Measurements from ENCODE around the gene MAPK8.

The MAPK8 gene

DNA sequence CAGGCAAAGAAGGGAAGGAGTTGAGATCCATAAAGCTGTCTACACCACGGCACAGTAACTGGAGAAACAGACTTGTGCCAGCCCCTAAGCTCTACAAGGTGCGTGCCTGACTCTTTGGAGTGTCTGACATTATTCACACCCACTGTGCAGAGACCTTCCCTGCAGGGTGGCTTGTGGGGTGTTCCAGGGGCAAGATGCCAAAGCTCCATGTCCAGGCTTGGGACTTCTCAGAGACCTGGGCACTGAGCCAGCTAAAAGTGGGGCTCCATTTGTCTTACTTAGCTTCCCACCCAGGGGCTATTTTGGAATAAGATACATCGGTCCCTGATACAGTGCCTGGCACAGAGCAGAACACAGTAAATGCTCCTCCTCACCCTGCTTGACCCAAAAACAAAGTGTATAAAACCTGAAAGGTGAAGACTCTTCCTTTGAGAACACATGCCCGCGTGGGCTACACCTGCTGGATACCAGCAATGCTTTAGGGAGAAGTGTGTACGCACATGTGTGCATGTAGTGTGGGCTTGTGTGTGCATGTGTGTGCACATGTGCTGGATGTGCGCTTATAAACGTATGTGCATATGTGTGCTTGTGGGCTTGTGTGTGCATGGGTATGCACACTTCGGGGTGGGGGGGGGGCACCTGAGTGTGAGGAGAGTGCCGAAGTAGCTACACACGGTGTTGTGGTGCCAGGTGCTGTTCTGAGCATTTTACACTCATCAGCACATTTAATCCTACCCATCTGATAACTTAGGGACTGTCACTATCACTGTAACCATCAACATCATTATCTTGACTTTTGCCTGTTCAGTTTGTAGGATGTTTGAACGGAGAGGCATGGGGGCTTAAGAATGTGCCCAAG, 155.4 kb downstream of the MAPK8 start:
- DNase-seq (ENCODE audit: low read depth in 2 of 2): no peak

DNA sequence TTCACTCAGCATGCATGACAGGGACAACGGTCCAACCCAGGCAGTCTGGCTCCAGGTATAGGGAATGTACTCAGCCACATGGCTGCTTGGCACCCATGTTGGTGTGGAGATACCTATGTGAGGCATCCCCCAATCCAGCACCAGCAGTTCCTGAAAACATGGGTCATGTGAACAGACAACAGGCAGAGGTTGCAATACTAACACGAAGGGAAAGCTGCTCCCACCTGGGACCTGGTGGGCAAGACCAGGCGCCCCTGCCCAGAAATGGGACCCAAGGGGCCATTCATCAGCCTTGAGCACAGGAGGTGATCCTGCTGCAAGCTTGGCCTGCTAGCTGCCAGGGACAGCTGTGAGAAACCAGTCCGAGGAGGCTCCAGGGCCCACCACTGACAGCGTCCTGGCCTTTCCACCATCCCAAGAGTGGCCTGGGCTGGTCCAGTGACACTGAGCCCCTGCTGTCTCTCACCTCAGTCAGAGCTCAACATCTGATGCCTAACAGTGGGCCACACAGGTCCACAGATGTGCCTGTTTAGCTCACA, 156.1 kb downstream of the MAPK8 start:
- no peak for DNase-seq (ENCODE audit: low read depth in 2 of 2)

DNA sequence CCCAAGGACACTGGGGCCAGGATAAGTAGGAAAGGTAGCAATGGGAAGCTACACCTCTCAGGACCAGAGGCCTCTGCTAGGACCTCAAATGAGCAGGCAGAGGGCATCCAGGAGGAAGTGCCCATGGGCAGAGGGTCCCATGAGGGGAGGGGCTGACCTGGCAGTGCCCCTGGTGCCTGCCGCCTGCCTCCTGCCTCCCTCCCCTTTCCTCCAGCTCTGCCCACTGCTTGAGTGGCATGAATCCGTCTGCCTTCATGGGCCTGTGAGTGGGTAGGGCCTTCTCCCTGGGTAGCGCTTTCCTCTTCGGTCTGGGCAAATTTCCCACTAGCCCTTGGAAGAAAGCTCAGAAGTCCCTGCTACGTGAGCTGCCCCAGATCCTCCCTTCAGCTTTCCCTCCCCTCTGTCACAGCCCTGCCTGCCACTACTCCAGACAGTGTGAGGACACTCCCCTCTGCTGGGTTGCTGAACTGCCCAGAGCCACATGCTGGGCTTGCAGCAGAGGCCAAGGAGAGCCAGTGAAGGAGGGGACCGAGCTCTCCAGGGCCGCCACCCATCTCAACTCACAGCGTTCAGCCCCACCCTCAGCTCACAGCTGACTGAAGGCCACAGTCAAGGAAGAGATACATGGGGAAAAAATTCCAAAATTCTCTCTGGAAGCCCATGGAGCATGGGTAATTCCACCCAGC, 157.0 kb downstream of the MAPK8 start:
- DNase-seq (ENCODE audit: low read depth in 2 of 2): no peak

DNA sequence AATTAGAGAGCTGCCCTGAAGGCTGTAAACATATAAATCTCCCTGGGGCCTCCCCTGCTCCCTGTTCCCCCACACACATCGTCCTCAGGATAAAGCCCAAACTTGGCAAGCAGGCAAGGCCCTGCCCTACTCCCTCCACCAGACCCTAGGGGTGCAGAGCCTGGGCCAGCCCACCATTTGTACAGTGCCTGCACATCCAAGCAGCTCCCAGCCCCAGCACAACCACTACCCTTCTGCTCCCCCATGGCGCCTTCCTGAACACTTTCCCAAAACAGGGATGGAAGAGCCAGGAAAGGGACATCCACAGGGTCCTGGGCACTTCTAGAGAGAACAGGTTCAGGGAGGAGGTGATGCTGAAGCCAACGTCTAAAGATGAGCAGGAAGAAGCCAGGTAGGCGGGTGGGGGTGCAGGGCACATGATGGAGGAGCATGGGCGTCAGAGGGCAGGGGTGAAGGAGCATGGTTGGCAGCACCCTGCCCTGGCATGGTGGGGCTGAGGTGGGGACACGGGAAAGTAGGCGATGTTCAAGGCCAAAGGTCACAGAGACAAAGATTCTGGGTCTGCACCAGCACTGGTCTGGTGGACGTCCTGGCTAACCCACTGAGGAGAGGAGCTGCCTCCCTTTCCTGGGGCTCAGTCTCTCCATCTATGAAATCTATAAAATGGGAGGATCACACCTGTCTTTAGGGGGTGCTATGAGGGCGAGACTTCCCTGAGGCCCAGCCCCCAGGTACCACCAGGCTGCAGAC, 157.8 kb downstream of the MAPK8 start:
- DNase-seq (ENCODE audit: low read depth in 2 of 2): no peak

DNA sequence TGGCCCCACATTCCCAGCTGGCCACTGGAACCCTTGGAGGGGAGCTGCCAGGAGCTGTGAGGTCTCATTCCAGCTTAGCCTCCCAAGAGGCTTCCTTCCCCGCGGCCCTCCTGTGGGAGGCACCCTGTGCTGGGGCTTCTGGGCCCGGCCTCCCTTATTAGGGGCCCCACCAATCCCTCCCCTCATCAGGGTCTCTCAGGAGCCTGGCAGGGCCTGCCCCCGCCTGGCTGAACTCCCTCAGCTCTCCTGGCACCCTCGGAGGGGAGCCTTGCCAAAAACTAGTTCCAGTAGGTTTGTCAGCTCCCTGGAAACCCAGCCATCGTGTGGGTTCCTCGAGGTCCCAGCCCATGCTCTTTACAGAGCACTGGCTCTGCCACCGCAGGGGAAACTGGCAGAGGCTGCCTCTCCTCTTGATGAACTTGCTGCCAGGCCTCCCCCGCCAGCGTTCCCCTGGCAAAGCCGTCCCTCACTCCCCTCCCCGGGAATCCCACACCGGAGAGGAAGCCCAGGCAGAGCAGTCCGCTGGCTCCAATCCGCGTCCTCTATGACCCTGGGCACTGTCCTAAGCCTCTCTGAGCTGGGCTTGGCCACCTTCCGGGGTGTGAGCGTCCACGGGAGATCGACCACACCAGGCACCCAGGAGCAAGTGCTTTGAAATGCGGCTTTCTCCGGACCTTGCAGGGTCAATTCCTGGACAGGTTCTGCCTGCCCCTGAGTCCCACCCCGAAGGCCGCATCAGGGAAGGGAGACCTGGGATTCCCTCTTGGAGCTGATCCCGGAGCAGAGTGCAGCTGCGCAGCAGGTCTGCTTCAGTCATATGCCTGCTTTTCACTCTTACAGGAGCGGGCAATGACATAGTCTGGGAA, 158.6 kb downstream of the MAPK8 start:
- no peak for DNase-seq (ENCODE audit: low read depth in 2 of 2)

DNA sequence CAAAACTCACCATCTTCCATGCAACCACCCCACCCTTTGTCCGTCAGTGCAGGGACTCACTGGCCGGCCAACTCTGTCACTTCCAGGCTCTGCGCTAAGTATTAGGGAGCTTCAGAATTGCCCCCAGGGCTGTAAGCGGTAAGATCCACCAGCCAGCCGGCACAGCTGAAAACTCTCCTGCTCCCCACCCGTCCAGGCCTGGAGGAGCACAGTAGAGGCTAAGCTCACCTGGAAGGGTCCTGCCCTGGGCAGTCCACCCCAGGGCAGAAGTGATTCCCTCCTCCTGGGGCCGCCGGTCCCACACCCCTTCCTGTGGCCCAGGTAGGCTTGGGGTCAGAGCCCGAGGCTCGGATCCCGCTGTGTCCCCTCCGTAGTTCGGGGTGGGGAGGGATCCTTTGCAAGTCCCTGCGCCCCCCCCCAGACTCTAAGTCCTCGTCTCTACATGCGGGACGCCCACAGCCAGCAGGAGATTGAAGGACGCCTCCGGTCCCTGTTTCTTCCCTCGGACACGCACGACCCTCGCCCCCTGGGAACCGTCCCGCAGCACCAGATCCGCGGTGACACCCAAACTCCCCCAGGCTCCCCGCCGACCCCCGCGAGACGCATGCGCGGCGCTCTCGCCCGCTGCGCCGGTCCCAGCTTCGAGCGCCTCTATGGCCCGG, 159.5 kb downstream of the MAPK8 start:
- DNase-seq (ENCODE audit: low read depth in 2 of 2): no peak

DNA sequence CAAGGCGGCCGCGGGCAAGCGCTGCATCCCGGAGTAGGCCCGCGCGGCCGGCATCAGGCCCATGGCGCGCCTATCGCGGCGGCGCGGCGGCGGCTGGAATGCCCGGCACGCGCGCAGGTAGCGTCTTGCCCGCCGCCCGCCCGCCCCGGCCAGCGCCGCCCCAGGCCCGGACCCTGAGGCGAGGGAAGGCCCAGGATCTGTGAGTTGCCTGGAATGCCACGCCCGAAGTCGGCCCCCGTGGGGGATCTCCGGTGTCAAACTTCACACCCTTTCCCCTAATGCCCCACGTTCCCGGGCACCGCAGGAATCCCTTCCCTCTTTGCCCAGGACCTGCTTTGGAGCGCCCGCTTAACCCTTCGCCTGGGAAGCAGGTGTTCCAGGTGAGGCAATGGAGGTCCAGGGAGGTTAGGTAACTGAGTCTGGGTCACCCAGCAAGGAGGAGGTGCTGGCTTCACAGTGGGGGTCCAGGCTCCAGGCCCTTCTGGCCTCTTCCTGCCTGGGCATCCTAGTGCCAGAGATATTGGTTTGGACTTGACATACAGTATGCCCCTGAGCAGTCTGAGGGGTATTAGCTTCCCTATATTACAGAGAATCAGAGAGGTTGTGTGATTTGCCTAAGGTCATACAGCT, 160.2 kb downstream of the MAPK8 start:
- DNase-seq (ENCODE audit: low read depth in 2 of 2): no peak

DNA sequence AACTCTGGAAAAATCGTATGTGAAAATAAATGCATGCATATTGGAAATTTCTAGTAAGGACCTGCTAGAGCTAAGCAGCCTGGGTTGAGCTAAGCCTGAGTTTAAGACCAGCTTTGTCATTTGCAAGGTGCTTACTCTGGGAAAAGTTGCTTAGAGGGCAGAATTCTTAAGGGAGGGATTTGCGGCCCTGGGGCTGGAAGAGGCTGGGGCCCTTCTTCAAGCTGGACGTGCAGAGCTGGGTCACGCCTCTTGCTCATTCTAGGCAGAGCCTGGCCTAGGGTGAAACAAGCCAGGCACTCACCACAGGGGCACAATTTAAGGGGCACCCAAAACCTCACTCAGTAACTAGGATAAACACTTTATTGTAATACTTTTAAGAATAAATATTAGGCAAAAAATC, 161.2 kb downstream of the MAPK8 start:
- no peak for DNase-seq (ENCODE audit: low read depth in 2 of 2)

DNA sequence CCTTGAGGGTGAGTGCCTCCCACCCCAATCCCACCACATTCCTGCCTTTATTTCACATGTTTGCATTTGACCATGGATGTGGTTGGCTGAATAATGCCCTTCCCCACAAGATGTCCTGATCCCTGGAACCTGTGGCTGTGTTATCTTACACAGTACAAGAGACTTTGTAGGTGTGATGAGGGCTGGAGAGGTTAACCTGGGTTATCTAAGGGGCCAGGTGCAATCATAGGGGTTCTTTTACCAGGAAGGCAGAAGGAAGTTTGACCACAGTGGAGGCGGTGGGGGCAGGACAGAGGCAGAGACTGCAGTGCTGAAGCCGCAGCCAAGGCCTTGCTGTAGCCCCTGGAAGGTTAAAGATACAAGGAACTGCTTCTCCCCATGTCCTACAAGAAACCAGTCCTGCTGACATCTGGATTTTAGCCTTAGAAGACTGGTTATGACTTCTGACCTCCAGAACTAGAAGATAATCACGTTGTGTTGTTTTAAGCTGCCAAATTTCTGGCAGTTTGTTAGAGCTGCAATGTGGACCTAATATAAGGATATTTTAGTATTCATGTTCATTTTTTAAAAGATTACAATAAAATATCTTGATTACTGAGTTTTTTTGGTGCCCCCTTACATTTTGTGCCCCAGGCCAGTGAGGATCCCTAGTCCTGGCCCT, 161.8 kb downstream of the MAPK8 start:
- no peak for DNase-seq (ENCODE audit: low read depth in 2 of 2)

DNA sequence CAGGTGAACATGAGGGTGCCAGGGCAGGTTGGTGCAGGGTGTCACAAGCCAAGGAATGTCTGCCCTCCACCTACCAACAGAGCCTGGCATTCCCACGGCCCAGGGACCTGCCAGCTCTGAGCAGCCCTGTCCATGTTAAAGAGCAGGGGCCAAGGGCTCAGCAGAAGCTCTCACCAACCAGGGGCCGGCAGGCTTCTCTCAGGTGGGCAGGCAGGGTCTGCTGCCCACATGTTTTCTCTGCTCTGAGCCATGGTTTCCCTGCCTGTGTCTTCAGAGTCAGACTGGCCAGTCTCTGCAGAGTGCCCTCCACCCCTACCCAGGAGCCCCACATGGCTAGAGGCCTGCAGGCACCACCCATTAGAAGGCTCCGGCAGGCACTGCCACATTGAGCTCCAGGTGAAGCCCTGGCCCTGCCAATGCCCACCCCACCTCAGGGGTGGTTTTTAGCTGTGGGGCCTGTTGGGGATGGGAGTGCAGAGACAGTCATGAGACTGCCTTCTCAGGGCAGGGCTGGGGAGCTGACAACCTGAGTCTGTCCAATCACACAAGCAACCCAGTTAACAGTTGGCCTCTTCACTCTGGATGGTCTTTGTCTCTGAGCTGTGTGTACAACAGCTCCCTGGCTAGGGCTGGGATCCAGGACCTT, 162.5 kb downstream of the MAPK8 start:
- no peak for DNase-seq (ENCODE audit: low read depth in 2 of 2)

DNA sequence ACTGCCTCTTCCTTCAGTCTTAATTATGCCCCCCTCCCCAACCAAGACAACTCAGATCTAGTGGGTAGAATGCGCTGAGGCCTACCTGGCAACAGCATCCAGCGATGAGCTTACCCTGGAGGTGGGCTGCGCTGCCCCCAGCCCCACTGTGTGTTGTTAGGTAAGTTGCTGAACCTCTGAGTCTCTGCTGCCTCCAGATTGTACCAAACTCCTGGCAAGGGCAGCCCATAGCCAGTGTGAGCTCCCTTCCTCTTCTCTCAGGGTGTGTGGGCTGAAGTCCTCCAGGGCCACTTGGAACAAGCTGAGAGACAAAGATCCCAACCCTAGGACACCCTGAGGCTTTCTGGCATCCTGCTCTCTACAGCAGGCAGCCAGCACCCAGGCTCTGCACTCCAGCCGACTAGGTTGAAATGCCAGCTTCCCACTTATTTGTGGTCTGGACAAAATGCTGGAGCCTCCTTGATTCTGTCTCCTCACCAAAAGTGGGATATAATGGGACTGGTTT, 163.1 kb downstream of the MAPK8 start:
- DNase-seq (ENCODE audit: low read depth in 2 of 2): no peak

DNA sequence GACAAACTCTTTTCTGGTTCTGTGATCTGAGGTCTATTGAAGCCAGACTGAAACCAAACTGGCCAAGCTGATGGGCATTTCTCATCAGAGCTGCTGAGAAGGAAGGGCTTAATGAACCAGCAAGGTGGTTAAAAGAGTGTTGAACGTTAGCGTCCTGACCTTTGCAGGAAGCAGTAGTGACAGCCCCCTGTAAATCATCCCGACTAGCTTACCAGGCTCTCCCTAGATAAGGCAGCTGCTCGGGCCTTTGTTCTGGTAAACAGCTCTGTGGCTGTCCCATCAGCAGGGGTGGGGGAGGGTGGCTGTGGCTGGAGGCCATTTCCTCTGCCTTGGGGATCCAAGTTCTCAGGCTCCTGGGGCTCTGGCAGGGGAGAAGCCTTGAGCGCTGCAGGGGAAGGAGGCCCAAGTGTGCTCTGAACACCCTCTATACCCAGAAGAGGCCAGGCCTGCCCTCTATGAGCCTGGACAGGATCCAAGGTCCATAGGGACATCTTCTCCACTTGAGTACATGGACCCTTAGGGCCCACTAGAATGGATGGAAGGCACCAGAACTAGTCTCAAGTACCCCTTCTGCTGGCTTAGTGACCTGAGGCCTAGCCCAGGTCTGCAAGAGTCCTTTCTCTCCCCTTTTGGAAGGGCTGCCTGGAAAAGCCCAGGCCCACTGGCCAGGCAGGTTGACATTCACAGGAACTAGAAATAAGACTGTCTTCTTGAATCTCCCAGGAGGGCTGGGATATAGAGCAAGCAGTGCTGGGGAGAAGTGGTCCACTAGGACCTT, 163.8 kb downstream of the MAPK8 start:
- no peak for DNase-seq (ENCODE audit: low read depth in 2 of 2)

DNA sequence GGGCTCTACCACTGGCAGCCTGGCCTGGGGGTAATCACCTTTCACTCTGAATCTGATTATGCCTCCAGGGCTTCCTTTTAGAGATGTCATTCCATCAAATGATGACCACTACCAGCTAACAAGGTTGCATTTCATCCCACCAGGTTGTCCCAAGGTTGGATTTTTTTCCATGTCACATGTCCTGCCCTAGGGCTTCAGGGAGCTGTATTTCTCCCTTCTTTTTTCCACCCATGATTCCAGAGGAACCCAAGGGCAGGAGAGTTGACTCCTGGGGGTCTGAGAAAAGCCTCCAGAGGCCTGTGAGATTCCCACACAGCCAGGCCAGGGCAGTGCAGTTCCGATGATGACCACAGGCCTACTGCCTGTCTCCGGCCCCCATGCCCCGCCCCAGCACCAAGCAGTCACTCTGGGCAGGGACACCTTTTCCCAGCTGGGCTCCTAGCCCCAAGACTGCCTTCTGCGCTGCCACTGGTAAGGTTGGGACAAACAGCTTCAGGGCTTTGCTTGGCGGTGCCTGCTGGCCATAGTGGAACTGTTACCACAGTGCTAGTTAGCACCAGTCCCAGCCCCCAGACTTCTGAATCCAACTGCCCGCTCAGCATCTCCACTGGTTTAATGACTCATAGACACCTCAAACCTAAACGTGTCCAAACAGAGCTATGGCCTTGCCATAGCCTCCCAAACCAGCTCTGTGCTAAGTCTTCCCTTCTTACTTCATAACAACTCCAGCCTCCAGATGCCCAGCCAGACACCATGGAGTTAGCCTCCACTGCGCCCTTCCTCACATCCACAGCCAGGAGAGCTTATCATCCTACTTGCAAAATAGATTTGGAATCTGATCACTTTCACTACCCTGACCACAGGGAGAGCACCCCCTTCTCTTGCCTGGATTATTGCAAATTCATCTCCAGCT, 164.7 kb downstream of the MAPK8 start:
- DNase-seq (ENCODE audit: low read depth in 2 of 2): no peak

DNA sequence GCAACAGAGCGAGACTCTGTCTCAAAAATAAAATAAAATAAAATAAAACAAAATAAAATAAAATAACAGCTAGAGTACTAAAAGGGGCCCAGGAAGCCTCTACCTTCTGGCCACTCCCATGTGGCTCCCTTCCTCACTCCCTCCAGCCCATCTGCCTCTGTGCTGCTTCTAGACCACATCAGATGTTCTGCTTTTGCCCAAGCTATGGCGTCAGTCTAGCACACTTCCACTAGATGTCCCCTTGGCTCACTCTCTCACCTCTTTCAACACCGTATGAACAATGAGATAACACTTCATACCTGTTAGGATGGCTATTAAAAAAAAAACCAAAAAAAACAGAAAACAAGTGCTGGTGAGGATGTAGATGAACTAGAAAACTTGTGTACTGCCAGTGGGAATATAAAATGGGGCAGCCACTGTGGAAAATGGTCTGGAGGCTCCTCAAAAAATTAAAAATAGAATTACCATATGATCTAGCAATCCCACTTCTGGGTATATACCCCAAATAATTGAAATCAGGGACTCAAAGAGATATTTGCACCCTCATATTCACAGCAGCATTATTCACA, 166.1 kb downstream of the MAPK8 start:
- no peak for DNase-seq (ENCODE audit: low read depth in 2 of 2)

DNA sequence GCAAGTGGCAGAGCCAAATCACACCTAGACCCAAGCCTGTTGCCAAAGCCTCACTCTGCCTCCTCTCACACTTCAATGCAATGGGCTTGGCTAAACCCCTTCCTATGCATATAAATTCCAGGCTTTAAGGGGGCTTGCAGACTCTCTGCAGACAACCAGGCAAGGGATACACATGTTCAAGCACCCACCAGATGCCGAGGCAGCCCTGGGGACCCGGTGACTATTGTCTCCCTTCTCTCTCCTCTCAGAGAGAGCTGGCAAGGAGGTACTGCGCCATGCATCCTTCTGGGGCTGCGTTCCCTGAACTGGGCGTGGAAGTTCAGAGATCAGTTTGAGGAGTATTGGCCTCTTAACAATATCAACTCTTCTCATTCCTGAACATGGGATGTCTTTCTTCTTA, 167.2 kb downstream of the MAPK8 start:
- no peak for DNase-seq (ENCODE audit: low read depth in 2 of 2)

DNA sequence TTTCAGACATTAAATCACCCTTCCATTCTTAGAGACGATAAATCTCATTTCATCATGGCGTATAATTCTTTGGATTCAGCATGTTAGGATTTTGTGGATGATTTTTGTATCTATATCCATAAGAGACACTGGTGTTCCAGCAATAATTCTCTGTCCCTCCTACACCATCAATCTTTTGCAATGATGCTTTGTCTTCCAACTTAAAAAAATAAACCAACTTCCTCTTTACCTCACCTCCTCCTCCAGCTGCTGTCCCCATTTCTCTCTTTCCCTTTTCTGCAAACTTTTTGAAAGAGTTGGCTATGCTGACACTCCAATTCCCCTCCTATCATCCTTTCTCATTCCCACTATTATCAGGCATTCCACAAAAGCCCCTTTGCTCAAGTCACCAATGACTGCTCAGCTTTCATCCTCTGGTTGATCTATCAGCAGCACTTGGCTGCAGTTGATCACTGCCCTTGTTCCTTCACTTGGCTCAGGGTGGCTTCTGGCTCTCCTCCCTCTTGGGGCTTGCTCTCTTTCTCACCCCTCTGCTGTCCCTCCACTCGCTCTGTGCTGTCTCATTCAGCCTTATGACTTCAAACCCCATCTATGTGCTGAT, 168.4 kb downstream of the MAPK8 start:
- DNase-seq (ENCODE audit: low read depth in 2 of 2): no peak

DNA sequence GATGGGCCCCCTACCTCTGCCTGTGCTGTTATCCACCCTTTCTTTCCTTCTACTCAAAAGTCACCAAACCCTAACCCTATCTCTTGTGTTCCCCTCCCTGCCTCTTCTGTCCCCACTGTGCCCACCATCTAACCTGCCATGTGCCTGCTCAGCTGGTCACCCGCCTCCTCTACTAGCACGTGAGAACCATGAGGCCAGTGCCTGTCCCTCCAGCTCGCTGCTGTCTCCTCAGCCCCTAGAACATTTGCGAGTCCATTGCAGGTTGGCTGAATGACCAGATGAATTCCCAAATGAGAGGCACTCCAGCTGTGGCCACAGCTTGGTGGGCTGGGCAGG, 169.4 kb downstream of the MAPK8 start:
- DNase-seq (ENCODE audit: low read depth in 2 of 2): no peak
